DND-41 (cell line): ENCODE data around the gene SELENOK.

Experiments
- ATAC-seq: fragments of 200-7000 bp; cut with Tn5 transposase; 3 replicates; pipeline ENCODE4 v1.9.1; 2021; ENCODE audit warnings: low read depth; ENCODE audit not compliant: insufficient read depth
- DNase-seq: peaks from one replicate; pipeline ENCODE4 v3.0.0-alpha.2; 2020
- H2AFZ ChIP-seq: 2 replicates; pipeline ENCODE4 v1.6.0; 2012; ENCODE audit warnings: low read depth, low read length
- H3K27ac ChIP-seq: 2 replicates; pipeline ENCODE4 v1.5.1; 2012; ENCODE audit warnings: low read length, inconsistent platforms
- H3K27me3 ChIP-seq: fragments of 200-600 bp; sonication (generic); 2 replicates; pipeline ENCODE4 v1.6.0; 2012; ENCODE audit warnings: low read length, mild to moderate bottlenecking, inconsistent platforms; ENCODE audit not compliant: insufficient read depth, poor library complexity
- H3K36me3 ChIP-seq: 2 replicates; pipeline ENCODE4 v1.5.1; 2012; ENCODE audit warnings: low read length, inconsistent platforms; ENCODE audit not compliant: insufficient read depth
- H3K4me1 ChIP-seq: 2 replicates; pipeline ENCODE4 v1.5.1; 2012; ENCODE audit warnings: mild to moderate bottlenecking, low read length; ENCODE audit not compliant: insufficient read depth
- H3K4me2 ChIP-seq: 2 replicates; pipeline ENCODE4 v1.6.0; 2012; ENCODE audit warnings: mild to moderate bottlenecking, moderate library complexity, low read length, inconsistent platforms; ENCODE audit not compliant: insufficient read depth
- H3K4me3 ChIP-seq, 2 experiments: fragments of 200-600 bp in 1 of 2; shearing (Covaris generic) in 1 of 2; 2 replicates each; pipeline ENCODE4 v1.5.1; 2012 to 2016; ENCODE audit warnings: inconsistent platforms in 2 of 2, low read length in 2 of 2, mild to moderate bottlenecking in 2 of 2, low read depth in 1 of 2, moderate library complexity in 1 of 2
- H3K79me2 ChIP-seq: 2 replicates; pipeline ENCODE4 v1.6.0; 2012; ENCODE audit warnings: low read length, inconsistent platforms; ENCODE audit not compliant: insufficient read depth
- H3K9ac ChIP-seq: 2 replicates; pipeline ENCODE4 v1.6.0; 2012; ENCODE audit warnings: low read depth, mild to moderate bottlenecking, inconsistent platforms, low read length, moderate library complexity
- H3K9me3 ChIP-seq: 2 replicates; pipeline ENCODE4 v1.5.1; 2012; ENCODE audit warnings: low read length, moderate library complexity, mild to moderate bottlenecking, inconsistent platforms; ENCODE audit not compliant: insufficient read depth, severe bottlenecking
- H4K20me1 ChIP-seq: 2 replicates; pipeline ENCODE4 v1.6.0; 2012; ENCODE audit warnings: low read length; ENCODE audit not compliant: insufficient read depth
- CTCF ChIP-seq: IDR thresholded peaks from 2 replicates; pipeline ENCODE4 v1.5.1; 2012; ENCODE audit warnings: borderline replicate concordance, low read length, moderate library complexity, mild to moderate bottlenecking; ENCODE audit not compliant: poor library complexity, severe bottlenecking; ENCODE audit errors: extremely low read depth
- EZH2 ChIP-seq: IDR thresholded peaks from 3 replicates; pipeline ENCODE4 v1.6.1; 2012; ENCODE audit warnings: borderline replicate concordance, low read depth, mild to moderate bottlenecking, moderate library complexity, low read length, inconsistent platforms; ENCODE audit not compliant: severe bottlenecking

SELENOK gene

GRCh38 chr3:53939086-53939582 is 47.5 kb upstream of the SELENOK start:
- Histone ChIP-seq H3K27ac (no peak overlapping the region), H3K9me3 (peaks cover 5% of the 10 kb centered on the region), H3K4me2 (no peak overlapping the region), H2AFZ (no peak overlapping the region), H3K9ac (no peak overlapping the region), H3K4me1 (no peaks in the 10 kb centered on the region), H3K36me3 (no peaks in the 10 kb centered on the region), H4K20me1 (no peaks in the 10 kb centered on the region), H3K79me2 (no peaks in the 10 kb centered on the region), H3K27me3 (peaks cover 3% of the 10 kb centered on the region), H3K4me3 (no peak overlapping the region)
- DNase-seq: no peak
- no peak for ATAC-seq
- no peak for TF ChIP-seq CTCF
- no peak for TF ChIP-seq EZH2

- no peaks in the 10 kb centered on the region for H3K4me1 ChIP-seq
- H3K27me3 ChIP-seq: peaks cover 3% of the 10 kb centered on the region
- no peak for TF ChIP-seq EZH2
- TF ChIP-seq CTCF: peak; percentile 84
- no peaks in the 10 kb centered on the region for H4K20me1 ChIP-seq
- H3K4me3 ChIP-seq: no peak overlapping the region
- no peak overlapping the region for H2AFZ ChIP-seq
- H3K79me2 ChIP-seq: no peaks in the 10 kb centered on the region
- ATAC-seq: 0 out of 3 replicates have a peak, but pooled peaks have one; percentile 52
- no peak overlapping the region for H3K4me2 ChIP-seq
- H3K36me3 ChIP-seq: no peaks in the 10 kb centered on the region
- no peak overlapping the region for H3K9ac ChIP-seq
- H3K27ac ChIP-seq: no peak overlapping the region
- peaks cover 5% of the 10 kb centered on the region for H3K9me3 ChIP-seq
- DNase-seq: peak; percentile 39
Measured at GRCh38 chr3:53938645-53939044, 47.0 kb upstream of the SELENOK start.

- TF ChIP-seq EZH2 (no peak), CTCF (no peak)
- Histone ChIP-seq H3K4me1 (no peaks in the 10 kb centered on the region), H3K4me3 (no peak overlapping the region), H3K4me2 (no peak overlapping the region), H3K27ac (no peak overlapping the region), H4K20me1 (no peaks in the 10 kb centered on the region), H3K36me3 (no peaks in the 10 kb centered on the region), H2AFZ (no peak overlapping the region), H3K9me3 (peaks cover 5% of the 10 kb centered on the region), H3K27me3 (peaks cover 3% of the 10 kb centered on the region), H3K9ac (no peak overlapping the region), H3K79me2 (no peaks in the 10 kb centered on the region)
- DNase-seq: no peak
- no peak for ATAC-seq
Measured at GRCh38 chr3:53936347-53936746, 44.7 kb upstream of the SELENOK start.
